ENCODE measurements around the gene ALKBH2.

GRCh38 chr12:109054520-109054919 lies 38.8 kb downstream of the ALKBH2 start:
- no peak for TF ChIP-seq POLR2AphosphoS5 (IDR thresholded peaks at IDR 0.05; ENCODE audit: low read depth, low read length)
- no peak for TF ChIP-seq TAF1 (IDR thresholded peaks at IDR 0.05; ENCODE audit: borderline replicate concordance, low read depth, low read length)
- TF ChIP-seq POLR2A (IDR thresholded peaks at IDR 0.05; ENCODE audit: low read depth, low read length), result no peak
